HG03060 (cell line): ENCODE measurements around the gene JPT1.

Experiments
- ATAC-seq: cut with Tn5 transposase; IDR thresholded peaks from one replicate; pipeline ENCODE4 v1.9.1; 2021; ENCODE audit warnings: low read depth, moderate number of reproducible peaks; ENCODE audit not compliant: unreplicated experiment

JPT1 gene

DNA sequence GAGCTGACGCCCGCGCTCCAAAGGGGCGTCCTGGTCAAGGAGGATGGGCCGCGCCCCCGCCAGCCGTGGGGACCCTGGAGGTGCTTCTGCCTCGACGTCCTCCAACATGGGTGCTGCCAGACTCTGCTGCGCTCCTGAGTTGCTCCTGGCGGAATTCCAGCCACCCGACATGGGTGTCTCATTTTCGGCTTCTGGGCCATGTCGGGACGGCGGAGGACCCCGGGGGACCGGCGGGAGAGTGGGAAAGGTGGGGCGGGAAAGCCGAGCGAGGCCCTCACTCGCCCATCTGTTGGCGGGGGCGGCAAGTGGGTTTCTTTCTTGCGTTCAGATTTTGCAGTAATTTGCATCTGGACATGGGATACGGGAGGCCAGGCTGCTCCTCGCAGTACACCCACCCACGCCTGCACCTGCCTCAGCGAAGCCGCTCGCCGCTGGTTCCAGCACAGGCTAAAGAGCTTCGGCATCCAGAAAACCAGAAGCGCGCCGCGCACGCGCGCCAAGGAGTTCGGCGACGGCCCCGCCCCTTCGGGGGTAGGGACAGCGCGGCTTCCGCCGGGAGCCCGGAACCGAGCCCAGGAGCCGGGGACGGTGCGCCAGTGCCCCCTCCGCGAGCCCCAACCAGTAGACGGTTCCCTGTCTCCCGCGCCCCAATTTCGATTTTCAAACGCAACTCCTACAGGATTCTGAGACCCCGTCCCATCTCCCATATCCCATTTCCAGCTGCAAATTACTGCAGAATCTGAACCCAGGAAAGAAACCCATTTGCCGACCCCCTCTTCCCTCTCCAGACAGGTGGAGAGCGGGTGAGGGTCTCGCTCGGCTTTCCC, 44.7 kb downstream of the JPT1 start, which contains the start of gene ARMC7:
Gene ARMC7 (plus strand): TSS at position 563 of the 827 bp plus-strand sequence. CDS start 320 bp downstream, outside the sequence.
- ATAC-seq, result peak; percentile 55

DNA sequence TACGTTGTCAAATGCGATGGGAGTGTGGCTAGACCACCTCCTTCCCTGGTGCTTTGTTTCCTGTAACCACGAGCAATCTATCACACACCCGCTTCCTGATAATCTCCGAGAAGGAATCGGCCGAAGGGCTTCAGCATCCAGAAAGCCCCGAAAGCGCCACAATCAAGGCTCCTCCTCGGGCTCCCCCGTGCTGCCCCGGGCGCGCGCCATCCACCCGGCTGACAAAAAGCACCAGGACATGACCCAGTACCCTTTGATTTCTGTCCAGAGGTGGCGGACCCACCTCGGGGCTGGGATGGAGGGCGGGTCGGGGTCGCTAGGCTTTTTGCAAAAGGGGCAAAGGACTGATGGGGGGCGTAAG, 45.3 kb downstream of the JPT1 start:
- no peak for ATAC-seq

DNA sequence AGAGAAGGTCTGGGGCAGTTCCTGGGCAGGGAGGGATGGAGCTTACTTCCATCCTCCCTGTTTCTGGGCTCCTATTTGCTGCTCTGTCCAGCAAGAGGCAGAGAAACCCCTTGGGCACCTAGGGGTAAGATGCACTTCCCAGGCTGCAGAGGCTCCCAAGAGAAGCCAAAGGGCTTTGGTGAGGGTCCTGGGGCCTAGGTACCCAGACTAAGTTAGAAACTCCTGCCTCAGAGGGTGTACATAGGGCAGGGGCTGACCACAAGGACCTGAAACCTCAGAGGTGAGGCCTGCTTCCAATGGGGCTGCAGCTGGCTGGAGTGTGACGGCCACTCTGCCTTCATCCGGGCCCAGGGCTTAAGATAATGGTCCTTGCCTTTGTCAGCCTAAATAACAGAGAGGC, 46.1 kb downstream of the JPT1 start:
- no peak for ATAC-seq

DNA sequence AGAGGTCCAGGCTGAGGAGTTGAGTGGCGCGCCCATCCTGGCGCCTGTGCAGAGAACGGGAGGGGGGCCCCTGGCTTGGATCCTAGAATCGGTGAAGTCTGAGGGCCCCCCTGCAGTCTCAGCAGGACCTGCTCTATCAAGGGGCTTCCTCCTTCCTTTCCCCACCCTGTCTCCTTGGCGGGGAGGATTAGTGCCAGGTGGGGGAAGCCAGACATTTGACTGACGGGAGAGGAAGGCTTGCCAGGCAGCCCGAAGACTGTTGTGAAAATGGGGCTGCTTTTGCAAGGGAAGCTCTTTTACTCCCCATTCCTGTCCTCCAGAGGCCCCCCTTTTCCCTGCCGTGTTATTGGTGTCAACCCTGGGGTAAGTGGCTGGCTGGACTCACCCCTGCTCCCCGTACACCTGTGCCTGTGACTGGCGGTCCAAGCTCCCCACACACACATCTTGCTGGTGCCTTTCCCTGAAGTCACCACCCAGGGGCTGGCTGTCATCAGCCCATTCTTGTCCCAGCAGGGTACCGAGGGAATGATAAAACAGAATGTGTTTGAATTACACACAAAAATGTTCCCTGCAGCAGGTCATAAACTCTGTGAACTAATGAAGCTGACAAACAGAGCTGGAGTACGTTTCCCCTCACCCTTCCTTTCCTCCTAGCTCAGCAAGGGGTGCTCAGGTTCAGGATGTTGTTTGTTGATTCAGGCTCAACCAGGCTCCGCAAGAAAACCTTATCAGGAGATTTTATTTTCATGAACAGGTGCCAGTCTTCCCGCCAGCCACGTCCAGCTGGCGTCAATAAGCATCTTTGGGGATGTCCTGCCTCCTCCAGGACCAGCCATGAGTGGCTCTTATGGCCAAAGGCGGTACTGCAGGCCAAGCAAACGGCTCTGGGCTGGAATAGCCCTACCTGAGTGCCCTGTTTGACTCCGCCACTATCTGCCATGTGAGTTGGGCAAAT, 48.9 kb downstream of the JPT1 start:
- no peak for ATAC-seq

DNA sequence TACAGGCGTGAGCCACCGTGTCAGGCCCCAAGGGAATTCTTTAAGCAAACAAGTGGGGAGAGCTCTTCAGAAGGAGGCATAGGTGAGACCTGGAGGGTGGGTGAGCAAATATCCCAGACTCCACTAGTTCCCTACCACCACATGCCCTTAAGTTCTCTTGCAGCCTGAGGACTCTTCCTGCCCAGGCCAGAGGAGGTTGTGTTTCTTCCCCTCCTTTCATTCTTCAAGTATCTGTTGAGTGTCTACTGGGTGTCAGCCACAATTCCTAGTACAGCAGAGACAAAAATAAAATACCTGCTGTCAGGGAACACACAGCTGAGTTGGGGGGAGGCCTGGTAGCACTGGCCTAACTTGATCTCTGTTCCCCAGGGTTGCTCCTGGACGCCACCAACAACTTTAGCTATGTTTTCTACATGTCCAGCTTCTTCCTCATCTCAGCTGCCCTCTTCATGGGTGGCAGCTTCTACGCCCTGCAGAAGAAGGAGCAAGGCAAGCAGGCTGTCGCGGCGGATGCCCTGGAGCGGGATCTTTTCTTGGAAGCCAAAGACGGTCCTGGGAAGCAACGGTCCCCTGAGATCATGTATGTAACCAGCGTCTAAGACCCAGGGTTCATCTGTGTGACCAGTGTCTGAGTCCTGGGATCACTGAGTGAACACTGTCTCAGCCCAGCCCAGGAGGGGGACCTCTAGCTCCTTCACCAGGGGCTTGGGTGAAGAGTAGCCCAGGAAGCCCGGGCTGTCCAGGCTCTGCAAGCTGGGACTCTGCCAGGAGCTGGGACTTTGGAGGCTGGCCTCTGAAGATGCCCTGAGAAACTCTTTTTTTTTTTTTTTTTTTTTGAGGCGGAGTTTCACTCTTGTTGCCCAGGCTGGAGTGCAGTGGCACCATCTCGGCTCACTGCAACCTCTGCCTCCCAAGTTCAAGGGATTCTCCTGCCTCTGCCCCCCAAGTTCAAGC, 50.4 kb downstream of the JPT1 start:
- no peak for ATAC-seq

DNA sequence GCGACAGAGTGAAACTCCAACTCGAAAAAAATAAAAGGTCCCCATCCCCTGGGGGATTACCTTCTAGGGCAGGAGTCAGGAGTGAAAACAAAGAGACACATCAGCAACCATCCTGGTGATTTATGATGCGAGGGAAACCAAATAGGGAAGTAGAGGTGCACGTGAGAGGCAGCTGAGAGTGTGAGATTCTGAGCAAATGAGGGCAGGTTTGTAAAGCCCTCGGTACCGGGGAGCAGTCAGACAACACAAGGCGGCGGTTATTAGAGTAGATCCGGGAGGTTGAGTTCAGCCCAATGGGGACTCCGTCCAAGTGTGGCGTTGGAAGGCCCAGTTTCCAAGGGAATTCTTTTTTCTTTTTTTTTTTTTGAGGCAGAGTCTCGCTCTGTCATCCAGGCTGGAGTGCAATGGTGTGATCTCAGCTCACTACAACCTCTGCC, 51.9 kb downstream of the JPT1 start:
- ATAC-seq, result no peak

DNA sequence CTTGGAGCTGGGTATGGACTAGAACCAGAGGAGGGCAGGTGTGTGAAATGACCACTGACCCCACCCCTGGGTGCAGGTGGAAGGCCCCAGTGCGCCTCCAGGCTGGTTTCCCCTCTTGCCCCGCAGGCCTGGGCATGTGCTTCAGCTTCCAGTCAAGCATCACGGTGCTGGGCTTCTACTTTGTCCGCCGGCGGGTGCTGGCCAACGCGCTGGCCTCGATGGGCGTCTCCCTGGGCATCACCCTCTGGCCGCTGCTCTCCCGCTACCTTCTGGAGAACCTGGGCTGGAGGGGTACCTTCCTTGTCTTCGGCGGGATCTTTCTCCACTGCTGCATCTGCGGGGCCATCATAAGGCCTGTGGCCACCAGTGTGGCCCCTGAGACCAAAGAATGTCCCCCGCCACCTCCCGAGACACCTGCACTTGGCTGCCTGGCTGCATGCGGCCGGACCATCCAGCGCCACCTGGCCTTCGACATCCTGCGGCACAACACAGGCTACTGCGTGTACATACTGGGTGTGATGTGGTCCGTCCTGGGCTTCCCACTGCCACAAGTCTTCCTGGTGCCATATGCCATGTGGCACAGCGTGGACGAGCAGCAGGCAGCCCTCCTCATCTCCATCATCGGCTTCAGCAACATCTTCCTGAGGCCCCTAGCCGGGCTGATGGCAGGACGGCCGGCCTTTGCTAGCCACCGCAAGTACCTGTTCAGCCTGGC, 54.3 kb downstream of the JPT1 start:
- ATAC-seq, result no peak

DNA sequence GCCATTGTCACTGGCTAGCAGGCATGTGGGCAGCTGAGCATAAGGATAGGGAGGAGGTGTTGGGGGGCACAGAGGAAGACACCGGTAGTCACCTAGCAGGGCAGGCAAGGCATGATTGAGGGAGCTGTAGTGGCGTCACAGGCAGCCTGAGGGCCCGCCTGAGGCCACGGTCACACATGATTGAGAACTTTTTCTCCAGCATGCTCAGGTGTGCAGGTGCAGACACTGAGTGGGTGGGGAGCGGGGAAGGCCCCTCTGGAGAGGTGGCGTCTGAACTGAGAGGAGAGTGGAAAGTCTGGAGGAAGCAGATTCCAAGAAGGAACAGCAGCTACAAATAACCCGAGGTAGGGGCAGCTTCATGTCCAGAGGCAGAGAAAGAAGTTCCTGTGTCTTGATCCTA, 55.5 kb downstream of the JPT1 start:
- no peak for ATAC-seq

DNA sequence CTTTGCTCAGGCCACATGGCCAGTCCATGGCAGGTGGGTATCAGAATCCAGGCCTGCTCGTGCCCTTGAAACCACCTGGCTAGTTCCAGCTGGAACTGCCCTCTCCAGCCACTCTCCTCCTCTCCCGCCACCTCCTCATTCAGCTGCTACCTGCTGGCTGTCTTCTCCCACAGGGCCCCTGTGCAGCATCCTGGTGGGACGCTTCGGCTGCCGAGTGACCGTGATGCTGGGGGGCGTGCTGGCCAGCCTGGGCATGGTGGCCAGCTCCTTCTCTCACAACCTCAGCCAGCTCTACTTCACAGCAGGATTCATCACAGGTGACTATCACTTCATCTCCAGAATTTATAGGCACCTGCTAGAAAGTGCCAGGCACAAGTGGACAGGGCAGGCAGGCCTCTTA, 56.4 kb downstream of the JPT1 start:
- no peak for ATAC-seq

DNA sequence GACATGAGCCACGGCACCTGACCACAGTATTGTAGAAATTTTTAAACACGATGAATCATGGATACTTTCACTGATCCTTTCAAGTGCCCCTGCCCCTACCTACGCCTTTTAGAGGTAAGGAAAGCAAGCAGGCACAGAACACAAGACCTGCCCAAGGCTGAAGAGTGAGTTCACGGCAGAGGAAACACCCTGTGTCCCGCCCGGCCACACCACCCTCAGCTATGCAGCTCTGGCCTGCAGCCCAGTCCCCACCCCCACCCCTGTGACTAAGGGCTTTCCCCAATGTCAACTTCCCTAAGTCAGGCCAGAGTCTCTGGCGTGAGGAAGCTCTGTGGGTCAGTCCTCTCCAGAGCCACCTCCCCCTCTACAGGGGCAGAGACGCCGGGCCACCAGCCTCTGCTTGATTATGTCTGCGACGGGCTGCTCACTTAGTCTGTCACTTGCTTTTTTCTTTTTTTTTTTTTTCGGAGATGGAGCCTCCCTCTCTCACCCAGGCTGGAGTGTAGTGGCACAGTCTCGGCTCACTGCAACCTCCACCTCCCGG, 58.2 kb downstream of the JPT1 start:
- no peak for ATAC-seq

DNA sequence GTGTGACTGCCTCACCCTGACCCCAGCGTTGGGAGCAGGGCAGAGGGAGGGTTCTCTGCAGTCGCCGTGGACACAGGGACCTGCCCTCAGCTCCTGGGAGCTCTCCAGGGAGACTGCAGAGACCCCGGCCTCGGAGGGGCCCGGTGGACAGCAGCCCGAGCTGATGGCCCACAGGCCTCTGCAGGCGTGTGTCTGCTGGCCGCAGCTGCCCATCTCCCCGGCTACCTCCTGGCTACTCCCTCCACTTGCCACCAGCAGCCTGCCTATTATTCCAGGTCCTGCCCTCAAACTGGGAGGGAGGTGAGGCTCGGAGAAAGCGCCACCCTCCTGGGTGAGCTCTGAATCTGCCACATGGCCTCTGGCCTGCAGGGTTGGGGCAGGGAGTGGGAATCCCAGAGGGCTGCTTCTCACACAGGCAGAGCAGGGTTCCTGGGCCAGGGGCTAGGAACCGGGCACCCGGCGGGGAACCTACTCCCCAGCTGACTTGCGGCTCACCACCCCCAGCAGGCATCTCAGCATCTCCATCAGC, 59.4 kb downstream of the JPT1 start:
- ATAC-seq, result no peak

DNA sequence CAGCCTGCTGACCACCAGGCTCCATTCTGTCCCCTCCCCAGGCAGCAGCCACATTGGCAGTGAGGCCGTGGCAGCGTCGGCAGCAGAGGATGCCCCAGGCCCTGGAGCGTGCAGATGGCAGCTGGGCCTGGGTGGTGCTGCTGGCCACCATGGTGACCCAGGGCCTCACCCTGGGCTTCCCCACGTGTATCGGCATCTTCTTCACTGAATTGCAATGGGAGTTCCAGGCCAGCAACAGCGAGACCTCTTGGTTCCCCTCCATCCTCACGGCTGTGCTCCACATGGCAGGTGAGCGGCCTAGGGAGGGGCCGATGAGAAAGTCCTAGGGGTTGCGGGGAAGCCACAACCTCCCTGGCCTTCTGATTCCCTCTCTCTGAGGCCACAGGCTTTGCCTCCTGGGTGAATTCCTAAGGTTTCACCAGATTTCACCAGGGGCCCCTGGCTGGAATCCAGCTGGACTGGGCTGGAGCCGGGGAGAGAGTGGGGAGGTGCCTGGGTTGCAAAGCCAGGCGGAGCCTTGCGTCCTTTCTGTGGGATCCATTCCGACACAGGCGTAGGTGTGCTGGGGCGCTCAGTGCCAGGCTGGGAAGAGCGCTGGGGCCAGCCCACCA, 60.7 kb downstream of the JPT1 start:
- ATAC-seq, result no peak

DNA sequence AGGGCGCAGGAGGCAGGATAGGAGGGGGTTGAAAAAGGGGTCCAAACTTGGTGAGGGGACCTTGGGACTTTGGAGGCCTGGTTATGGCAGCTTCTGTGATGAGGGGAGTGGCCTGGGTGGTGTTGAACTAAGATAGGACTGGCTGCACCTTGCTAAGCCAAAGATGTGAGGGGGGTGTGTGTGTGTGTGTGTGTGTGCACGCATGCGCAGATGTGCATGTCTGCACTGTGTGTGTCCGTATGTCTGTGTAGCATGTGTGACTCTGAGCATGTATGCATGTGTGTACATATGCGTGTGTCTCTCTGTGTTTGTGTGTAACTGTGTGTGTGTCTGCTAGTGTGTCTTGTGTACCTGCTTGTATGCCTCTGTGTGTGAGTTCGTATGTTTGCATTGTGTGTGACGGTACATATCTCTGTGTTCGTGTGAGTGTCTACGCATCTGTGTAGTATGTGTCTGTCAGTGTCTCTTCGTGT, 62.4 kb downstream of the JPT1 start:
- ATAC-seq, result no peak

DNA sequence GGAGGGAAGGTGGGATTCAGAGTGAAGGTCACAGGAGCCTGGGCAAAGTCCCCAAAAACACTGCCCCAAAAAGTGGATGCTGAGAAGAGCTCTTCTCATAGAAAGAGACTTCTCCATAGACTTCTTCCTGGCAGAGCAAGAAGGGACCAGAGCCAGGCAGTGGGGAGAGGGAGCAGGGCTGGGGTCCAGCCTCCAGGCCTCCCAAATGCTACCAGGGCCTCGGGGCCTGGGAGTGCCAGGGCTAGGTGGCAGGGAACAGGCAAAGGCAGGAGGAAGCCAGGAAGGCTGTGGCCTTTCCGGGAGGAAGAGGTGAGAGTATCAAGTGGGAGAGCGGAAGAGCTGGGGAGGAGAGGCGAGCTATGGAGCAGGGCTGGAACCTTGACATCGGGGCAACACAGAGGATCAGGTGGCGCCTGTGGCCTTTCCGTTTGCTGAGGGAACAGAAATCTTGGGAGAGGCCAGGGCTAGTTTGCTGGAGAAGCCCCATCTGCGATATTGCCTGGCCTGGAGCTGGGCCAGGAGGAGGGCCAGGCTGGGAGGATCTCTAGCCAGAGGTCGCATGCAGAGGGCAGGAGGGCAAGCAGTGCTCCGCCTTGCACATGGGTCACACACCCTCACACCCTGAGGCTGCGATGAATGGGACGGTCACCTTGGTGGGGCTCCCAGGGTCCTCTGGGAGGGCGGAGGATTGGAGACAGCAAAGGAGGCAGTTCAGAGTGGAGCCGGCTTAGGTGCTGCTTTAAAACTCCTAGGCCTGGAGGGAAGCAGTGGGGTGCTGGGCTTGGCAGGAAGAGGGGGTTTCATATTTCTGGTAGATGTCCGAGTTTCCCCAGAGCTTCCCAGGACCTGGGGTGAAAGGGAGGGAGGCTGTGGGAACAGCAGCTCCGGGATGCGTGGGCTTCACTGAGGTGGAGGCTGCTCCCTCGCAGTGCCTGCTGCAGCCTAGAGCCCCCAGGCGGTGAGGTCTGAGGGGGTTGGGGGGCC, 63.1 kb downstream of the JPT1 start:
- no peak for ATAC-seq

DNA sequence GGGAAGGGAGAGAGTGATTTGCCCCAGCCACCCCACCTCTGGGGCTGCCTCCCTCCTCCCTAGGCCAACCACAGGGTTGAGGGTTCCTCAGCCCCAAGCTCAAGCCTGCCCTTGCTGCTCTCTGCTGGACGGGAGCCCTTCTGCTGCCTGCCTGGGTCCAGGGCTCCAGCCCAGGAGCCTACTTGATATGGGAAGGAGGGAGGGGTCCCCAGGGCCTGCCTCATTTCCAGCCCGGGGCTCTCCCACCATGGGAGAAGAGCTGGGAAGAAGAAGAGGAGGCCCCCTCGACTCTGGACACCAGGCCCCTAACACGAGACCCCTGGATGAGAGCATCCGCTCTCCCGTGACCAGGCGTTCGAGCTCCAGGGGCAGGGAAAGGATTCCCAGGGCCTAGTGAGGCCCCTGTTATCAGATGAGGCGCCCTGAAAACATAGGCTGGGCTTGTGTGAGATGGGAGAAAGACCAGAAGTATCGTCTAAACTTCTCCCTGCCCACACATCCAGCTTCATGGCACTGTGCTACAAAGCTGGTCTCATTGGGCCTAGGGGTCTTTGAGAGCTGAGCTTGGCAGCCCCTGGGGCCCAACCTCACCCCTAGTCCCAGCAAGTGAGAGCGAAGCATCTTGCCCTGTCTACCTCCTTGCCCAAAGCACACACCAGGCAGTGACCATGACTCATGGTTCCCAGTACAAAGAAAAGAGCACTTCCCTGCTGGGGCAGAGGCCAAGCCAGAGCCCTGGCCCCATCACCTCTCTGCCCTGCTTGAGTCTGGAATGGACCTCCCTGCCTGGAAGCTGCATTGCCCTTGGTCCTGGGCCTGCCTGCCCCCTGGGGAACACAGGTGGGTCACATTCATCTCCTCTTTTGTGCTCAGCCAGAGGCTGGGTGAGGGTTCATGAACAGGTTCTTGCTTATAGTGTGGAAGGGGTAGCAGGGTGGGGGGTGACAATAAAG, 65.6 kb downstream of the JPT1 start:
- ATAC-seq, result no peak
